ENCODE results near the gene IL9.

DNA sequence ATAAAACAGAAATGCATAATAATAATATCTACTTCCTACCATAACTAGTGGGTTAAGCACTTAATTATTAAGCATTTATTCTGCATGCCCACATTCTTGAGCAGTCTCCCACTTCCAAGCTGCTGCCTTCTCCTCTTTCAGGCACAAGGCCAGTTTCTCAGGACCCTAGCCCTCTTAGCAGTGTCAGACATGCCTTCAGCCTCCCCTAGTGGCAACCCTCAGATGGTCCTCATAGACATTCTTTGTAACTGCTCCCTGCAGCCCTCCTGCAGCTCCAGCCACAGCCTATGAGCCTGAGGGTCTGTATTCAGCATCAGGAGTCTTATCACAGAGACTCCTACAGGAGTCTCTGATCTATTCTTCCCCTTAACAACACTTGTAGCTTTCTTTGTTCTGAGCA, 3.9 kb downstream of the IL9 start:
- TF ChIP-seq, protein P1, sequence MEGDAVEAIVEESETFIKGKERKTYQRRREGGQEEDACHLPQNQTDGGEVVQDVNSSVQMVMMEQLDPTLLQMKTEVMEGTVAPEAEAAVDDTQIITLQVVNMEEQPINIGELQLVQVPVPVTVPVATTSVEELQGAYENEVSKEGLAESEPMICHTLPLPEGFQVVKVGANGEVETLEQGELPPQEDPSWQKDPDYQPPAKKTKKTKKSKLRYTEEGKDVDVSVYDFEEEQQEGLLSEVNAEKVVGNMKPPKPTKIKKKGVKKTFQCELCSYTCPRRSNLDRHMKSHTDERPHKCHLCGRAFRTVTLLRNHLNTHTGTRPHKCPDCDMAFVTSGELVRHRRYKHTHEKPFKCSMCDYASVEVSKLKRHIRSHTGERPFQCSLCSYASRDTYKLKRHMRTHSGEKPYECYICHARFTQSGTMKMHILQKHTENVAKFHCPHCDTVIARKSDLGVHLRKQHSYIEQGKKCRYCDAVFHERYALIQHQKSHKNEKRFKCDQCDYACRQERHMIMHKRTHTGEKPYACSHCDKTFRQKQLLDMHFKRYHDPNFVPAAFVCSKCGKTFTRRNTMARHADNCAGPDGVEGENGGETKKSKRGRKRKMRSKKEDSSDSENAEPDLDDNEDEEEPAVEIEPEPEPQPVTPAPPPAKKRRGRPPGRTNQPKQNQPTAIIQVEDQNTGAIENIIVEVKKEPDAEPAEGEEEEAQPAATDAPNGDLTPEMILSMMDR (IDR thresholded peaks at IDR 0.05) = no peak
- TF ChIP-seq POLR2A (IDR thresholded peaks at IDR 0.05) = no peak
